AG04450 (cell line): Measurements from ENCODE around the gene PHOX2A. TPM values are rescaled to one million over a fixed set of nuclear protein-coding genes. Genes with fewer than 3 reads are reported as not detected.
"Not testable (repeated sequence)": the region's sequence is repeated elsewhere in the genome, so short reads cannot be mapped to it uniquely, and the experiment has no call there.

Source experiments
- CTCF ChIA-PET: fragments of 300-600, 350-600 bp; formaldehyde crosslinking; extraction: SDS; loops from one replicate; lab custom pipeline; 2022; ENCODE audit warnings: antibody characterized with exemption, inconsistent platforms; lab: Charles Lee
- POLR2A ChIA-PET: fragments of 350-600 bp; formaldehyde crosslinking; extraction: SDS; loops from one replicate; lab custom pipeline; 2021; ENCODE audit warnings: antibody characterized with exemption, inconsistent platforms; lab: Yijun Ruan, JAX
- DNase-seq: peaks from one replicate; pipeline ENCODE4 v3.0.0-alpha.2; 2011; ENCODE audit warnings: low read depth, low spot score
- H3K27ac ChIP-seq: one replicate; pipeline ENCODE4 v1.5.1; 2012; ENCODE audit warnings: low read depth, low read length, control low read depth
- H3K27me3 ChIP-seq: one replicate; pipeline ENCODE4 v1.6.0; 2012; ENCODE audit warnings: low read length; ENCODE audit not compliant: control insufficient read depth, insufficient read depth
- H3K4me3 ChIP-seq: 2 replicates; pipeline ENCODE4 v1.5.1; 2011; ENCODE audit warnings: mild to moderate bottlenecking, low read depth, low read length, control low read depth
- H3K9me3 ChIP-seq: 2 replicates; pipeline ENCODE4 v1.5.1; 2012; ENCODE audit warnings: low read length; ENCODE audit not compliant: control insufficient read depth, insufficient read depth
- polyA plus RNA-seq: library from polyadenylated mRNA; depleted of rRNA; stranded (reverse); fragments of >200 nt; gene quantifications from 2 replicates; pipeline ENCODE4 v1.2.3, GENCODE V29; 2011
- TF ChIP-seq, protein P1 (sequence below): IDR thresholded peaks from 2 replicates; pipeline ENCODE4 v1.5.1; 2011; ENCODE audit warnings: low read depth, low read length, control low read depth, inconsistent platforms

PHOX2A gene
- polyA plus RNA-seq, 1 experiment, result not detected

DNA sequence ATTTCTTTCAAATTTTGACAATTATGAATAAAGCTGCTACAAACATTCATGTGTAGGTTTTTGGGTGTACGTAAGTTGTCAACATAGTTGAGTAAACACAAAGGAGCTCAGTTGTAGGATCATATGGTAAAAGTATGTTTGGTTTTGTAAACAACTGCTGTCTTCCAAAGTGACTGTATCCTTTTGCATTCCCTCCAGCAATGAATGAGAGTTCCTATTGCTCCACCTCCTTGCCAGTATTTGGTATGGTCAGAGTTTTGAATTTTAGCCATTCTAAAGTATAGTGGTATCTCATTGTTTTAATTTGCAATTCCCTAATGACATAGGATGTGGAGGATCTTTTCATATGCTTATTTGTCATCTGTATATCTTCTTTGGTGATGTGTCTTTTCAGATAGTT, 28.0 kb upstream of the PHOX2A start:
- H3K27ac ChIP-seq, result no peak overlapping the region
- ChIA-PET POLR2A (no interaction called here), CTCF (no interaction called here)
- no peaks in the 10 kb centered on the region for H3K27me3 ChIP-seq
- TF ChIP-seq, protein P1, sequence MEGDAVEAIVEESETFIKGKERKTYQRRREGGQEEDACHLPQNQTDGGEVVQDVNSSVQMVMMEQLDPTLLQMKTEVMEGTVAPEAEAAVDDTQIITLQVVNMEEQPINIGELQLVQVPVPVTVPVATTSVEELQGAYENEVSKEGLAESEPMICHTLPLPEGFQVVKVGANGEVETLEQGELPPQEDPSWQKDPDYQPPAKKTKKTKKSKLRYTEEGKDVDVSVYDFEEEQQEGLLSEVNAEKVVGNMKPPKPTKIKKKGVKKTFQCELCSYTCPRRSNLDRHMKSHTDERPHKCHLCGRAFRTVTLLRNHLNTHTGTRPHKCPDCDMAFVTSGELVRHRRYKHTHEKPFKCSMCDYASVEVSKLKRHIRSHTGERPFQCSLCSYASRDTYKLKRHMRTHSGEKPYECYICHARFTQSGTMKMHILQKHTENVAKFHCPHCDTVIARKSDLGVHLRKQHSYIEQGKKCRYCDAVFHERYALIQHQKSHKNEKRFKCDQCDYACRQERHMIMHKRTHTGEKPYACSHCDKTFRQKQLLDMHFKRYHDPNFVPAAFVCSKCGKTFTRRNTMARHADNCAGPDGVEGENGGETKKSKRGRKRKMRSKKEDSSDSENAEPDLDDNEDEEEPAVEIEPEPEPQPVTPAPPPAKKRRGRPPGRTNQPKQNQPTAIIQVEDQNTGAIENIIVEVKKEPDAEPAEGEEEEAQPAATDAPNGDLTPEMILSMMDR, result no peak
- H3K9me3 ChIP-seq, result no peaks in the 10 kb centered on the region
- DNase-seq, result no peak
- H3K4me3 ChIP-seq, result no peak overlapping the region

DNA sequence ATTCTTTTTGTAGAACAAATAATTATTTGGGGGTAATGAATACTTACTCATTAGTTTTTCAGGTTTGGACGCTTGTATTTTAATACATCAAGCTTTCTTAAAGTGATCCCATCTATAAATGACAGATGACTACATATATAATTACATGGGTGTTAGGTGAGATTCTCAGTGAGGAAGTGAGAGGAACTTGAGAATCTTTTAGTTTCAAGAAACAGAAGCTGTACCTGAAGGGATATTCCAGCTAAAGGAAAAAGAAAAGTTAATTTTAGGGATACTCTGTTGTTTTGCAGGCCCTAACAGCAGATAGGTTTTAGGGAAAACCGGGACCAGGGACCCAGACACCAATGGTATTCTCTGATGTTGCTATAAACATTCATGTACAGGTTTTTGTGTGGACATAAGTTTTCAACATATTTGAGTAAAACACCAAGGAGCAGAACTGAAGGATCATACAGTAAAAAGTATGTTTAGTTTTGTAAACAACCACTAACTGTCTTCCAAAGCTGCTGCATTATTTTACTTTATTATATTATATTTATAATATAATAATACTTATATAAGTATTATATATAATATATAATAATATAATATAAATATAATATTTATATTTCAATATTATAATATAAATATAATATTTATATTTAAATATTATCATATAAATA, 24.1 kb upstream of the PHOX2A start:
- CTCF ChIA-PET, result interaction anchor here (1.4 kb wide), 1 partner anchor 163 kb away, joined by 3 read pairs; no protein-coding TSS in a partner anchor

GRCh38 chr11:72266960-72267359, 23.0 kb upstream of the PHOX2A start:
- POLR2A ChIA-PET, H3K27me3 ChIP-seq, H3K4me3 ChIP-seq, DNase-seq, H3K9me3 ChIP-seq, H3K27ac ChIP-seq: not testable (repeated sequence)
- CTCF ChIA-PET, result interaction anchor here (0.8 kb wide), 1 partner anchor 23 kb away, joined by 3 read pairs; no protein-coding TSS in a partner anchor

More for the DNA sequence above, 24.1 kb upstream of the PHOX2A start:
- no peak for DNase-seq
- Histone ChIP-seq H3K9me3 (no peaks in the 10 kb centered on the region), H3K27ac (no peak overlapping the region), H3K27me3 (no peaks in the 10 kb centered on the region), H3K4me3 (no peak overlapping the region)
- POLR2A ChIA-PET, result no interaction called here
- TF ChIP-seq, protein P1, result no peak

DNA sequence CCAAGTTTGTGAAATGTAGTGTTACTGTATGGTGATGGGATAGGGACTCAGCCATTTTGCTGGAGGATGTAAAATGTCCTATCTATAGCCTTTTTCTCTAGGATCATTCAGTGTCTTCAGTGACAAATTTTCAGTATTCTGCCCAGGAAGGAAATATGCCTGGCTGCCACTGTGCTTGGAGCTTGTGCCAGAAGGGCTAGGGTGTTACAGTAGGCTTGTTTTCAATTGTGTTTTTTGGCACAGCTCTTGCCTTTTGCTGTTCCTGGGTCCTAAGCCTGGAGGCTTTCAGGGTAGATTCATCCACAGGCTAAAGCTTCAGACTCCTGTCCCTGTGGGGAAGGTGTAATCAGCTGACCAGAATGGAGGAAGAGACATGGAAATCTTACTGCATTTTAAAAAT, 22.0 kb upstream of the PHOX2A start:
- ChIA-PET POLR2A (no interaction called here), CTCF (interaction anchor here (0.6 to 0.9 kb wide), 2 partner anchors 43 to 58 kb away, joined by 3 read pairs; no protein-coding TSS in a partner anchor)
- no peaks in the 10 kb centered on the region for H3K9me3 ChIP-seq
- DNase-seq, result no peak
- no peak overlapping the region for H3K4me3 ChIP-seq
- H3K27ac ChIP-seq, result no peak overlapping the region
- no peaks in the 10 kb centered on the region for H3K27me3 ChIP-seq
- TF ChIP-seq, protein P1, result no peak

- peak; percentile 20 for DNase-seq
Observed at GRCh38 chr11:72263361-72263760, 19.4 kb upstream of the PHOX2A start.

More at GRCh38 chr11:72263361-72263760, 19.4 kb upstream of the PHOX2A start:
- CTCF ChIA-PET, result interaction anchor here (1.8 kb wide), 1 partner anchor 151 kb away, joined by 4 read pairs; no protein-coding TSS in a partner anchor
- Histone ChIP-seq H3K4me3 (no peak overlapping the region), H3K27me3 (peaks cover 3% of the 10 kb centered on the region), H3K27ac (no peak overlapping the region), H3K9me3 (no peaks in the 10 kb centered on the region)
- POLR2A ChIA-PET, result no interaction called here
- TF ChIP-seq, protein P1, result no peak
